ENCODE data around the gene CGB3.
"Not testable (repeated sequence)": the region's sequence is repeated elsewhere in the genome, so short reads cannot be mapped to it uniquely, and the experiment has no call there.

DNA sequence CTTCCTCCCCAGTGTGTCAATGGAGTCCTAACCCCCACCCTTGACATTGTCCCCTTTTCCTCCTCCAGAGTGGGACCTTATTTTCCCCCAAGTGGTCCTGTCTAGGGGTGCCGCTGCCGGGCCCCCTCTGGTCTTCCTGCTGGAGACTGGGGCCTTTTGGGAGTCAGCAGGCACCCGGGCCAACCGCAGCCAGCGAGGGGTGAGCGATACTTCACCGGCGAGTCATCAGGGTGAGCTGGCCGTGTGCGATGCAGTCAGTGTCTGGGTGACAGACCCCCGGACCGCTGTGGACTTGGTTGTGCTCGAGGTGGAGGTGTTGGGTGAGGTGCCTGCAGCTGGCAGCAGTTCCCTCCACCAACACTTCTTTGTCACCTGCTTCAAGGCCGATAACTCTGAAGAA lies 5.6 kb upstream of the CGB3 start:
- TF ChIP-seq POLR2A (IDR thresholded peaks at IDR 0.05), result not testable (repeated sequence)
- TF ChIP-seq, protein P1, sequence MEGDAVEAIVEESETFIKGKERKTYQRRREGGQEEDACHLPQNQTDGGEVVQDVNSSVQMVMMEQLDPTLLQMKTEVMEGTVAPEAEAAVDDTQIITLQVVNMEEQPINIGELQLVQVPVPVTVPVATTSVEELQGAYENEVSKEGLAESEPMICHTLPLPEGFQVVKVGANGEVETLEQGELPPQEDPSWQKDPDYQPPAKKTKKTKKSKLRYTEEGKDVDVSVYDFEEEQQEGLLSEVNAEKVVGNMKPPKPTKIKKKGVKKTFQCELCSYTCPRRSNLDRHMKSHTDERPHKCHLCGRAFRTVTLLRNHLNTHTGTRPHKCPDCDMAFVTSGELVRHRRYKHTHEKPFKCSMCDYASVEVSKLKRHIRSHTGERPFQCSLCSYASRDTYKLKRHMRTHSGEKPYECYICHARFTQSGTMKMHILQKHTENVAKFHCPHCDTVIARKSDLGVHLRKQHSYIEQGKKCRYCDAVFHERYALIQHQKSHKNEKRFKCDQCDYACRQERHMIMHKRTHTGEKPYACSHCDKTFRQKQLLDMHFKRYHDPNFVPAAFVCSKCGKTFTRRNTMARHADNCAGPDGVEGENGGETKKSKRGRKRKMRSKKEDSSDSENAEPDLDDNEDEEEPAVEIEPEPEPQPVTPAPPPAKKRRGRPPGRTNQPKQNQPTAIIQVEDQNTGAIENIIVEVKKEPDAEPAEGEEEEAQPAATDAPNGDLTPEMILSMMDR (IDR thresholded peaks at IDR 0.05), result not testable (repeated sequence)

Measured in lower leg skin (tissue), 3 donors.